Endothelial cell of umbilical vein (primary cell): ENCODE measurements around the gene MOB3B. TPM values are rescaled to one million over a fixed set of nuclear protein-coding genes. Genes with fewer than 3 reads are reported as not detected.

Source experiments
- BruUV-seq: library from RNA; stranded (reverse); fragments of 400-500 nt; replicated peaks from 2 replicates; lab custom pipeline; 2021; lab: Mats Ljungman, UMichigan
- CTCF ChIA-PET: fragments of 300-600, 350-600 bp; sonication (Branson Sonifier 250); formaldehyde crosslinking; loops from one replicate; lab custom pipeline; 2021; ENCODE audit warnings: antibody characterized with exemption, inconsistent platforms; lab: Charles Lee
- POLR2A ChIA-PET: fragments of 300-600, 350-600 bp; sonication (Branson Sonifier 250); formaldehyde crosslinking; loops from one replicate; lab custom pipeline; 2021; ENCODE audit warnings: antibody characterized with exemption, inconsistent platforms; lab: Charles Lee
- DNase-seq: peaks from one replicate; pipeline ENCODE4 v3.0.0-alpha.2; 2011; ENCODE audit warnings: low read depth, low spot score
- FAIRE-seq: peaks from 2 replicates; lab custom pipeline; 2011; peaks lifted over from hg19 to GRCh38; lab: Jason Lieb, UNC
- H2AFZ ChIP-seq: 2 replicates; pipeline ENCODE4 v1.6.0; 2012; ENCODE audit warnings: low read depth, low read length, control low read depth, inconsistent platforms
- H3K27ac ChIP-seq: 2 replicates; pipeline ENCODE4 v1.5.1; 2011; ENCODE audit warnings: low read depth, mild to moderate bottlenecking, control low read depth, low read length, moderate library complexity; ENCODE audit not compliant: insufficient read depth
- H3K27me3 ChIP-seq, 2 experiments: 2 replicates each; pipeline versions ENCODE4 v1.6.0 to v1.6.1; 2011; ENCODE audit warnings: low read length in 2 of 2, mixed read lengths in 1 of 2; ENCODE audit not compliant: control insufficient read depth in 2 of 2, insufficient read depth in 2 of 2
- H3K36me3 ChIP-seq, 2 experiments: 2 replicates in 1 of 2; 3 replicates in 1 of 2; pipeline ENCODE4 v1.5.1; 2011; ENCODE audit warnings: low read length in 2 of 2, mild to moderate bottlenecking in 1 of 2, moderate library complexity in 1 of 2; ENCODE audit not compliant: control insufficient read depth in 2 of 2, insufficient read depth in 2 of 2; ENCODE audit errors: extremely low read depth in 1 of 2
- H3K4me1 ChIP-seq: 3 replicates; pipeline ENCODE4 v1.5.1; 2011; ENCODE audit warnings: mild to moderate bottlenecking, low read length; ENCODE audit not compliant: control insufficient read depth, insufficient read depth; ENCODE audit errors: extremely low read depth
- H3K4me2 ChIP-seq: 2 replicates; pipeline ENCODE4 v1.6.1; 2011; ENCODE audit warnings: low read length, control low read depth, mixed read lengths; ENCODE audit not compliant: insufficient read depth
- H3K4me3 ChIP-seq, 3 experiments: fragments of 200-600 bp in 1 of 3; sonication (generic), shearing (Covaris generic) in 1 of 3; replicated peaks in 1 of 3; 2 replicates each; pipeline ENCODE4 v1.5.1; 2011 to 2016; ENCODE audit warnings: control low read depth in 3 of 3, low read length in 3 of 3, mild to moderate bottlenecking in 2 of 3, inconsistent platforms in 1 of 3, low read depth in 1 of 3, moderate library complexity in 1 of 3; ENCODE audit not compliant: insufficient read depth in 1 of 3
- H3K79me2 ChIP-seq: 2 replicates; pipeline ENCODE4 v1.6.0; 2012; ENCODE audit warnings: low read length, inconsistent platforms; ENCODE audit not compliant: control insufficient read depth, insufficient read depth
- H3K9ac ChIP-seq: replicated peaks from 2 replicates; pipeline ENCODE3; 2011; ENCODE audit warnings: low read length, control low read depth; ENCODE audit not compliant: insufficient read depth; ENCODE audit errors: extremely low read depth
- H3K9me1 ChIP-seq: replicated peaks from 3 replicates; pipeline ENCODE4 v1.6.0; 2011; ENCODE audit warnings: mild to moderate bottlenecking, low read length; ENCODE audit not compliant: control insufficient read depth, insufficient read depth; ENCODE audit errors: extremely low read depth
- H3K9me3 ChIP-seq: replicated peaks from 2 replicates; pipeline ENCODE4 v1.5.1; 2012; ENCODE audit warnings: low read length, inconsistent platforms; ENCODE audit not compliant: control insufficient read depth, insufficient read depth
- H4K20me1 ChIP-seq: replicated peaks from 2 replicates; pipeline ENCODE3; 2011; ENCODE audit warnings: mild to moderate bottlenecking, low read length; ENCODE audit not compliant: control insufficient read depth, insufficient read depth; ENCODE audit errors: extremely low read depth
- CTCF ChIP-seq, 2 donors: IDR thresholded peaks; 1 replicate in 1 of 2; 2 replicates in 1 of 2; pipeline ENCODE4 v1.5.1; 2011; ENCODE audit warnings: low read length in 2 of 2, mild to moderate bottlenecking in 2 of 2, moderate library complexity in 2 of 2, control low read depth in 1 of 2, inconsistent platforms in 1 of 2, low read depth in 1 of 2; ENCODE audit not compliant: insufficient read depth in 1 of 2; ENCODE audit errors: extremely low read depth in 1 of 2
- EZH2 ChIP-seq: IDR thresholded peaks from 2 replicates; pipeline ENCODE4 v1.6.1; 2012; ENCODE audit warnings: borderline replicate concordance, low read depth, mild to moderate bottlenecking, moderate library complexity, low read length, inconsistent platforms; ENCODE audit not compliant: severe bottlenecking
- FOS ChIP-seq: IDR thresholded peaks from 2 replicates; pipeline ENCODE4 v1.6.1; 2011; ENCODE audit warnings: mild to moderate bottlenecking, low read length, moderate library complexity, borderline replicate concordance; ENCODE audit not compliant: insufficient read depth
- GATA2 ChIP-seq: IDR thresholded peaks from 2 replicates; pipeline ENCODE4 v1.7.0; 2011; ENCODE audit warnings: low read depth, mild to moderate bottlenecking, moderate library complexity, mixed read lengths, low read length; ENCODE audit not compliant: insufficient read length, insufficient read depth
- JUN ChIP-seq: IDR thresholded peaks from 2 replicates; pipeline ENCODE4 v1.6.1; 2011; ENCODE audit warnings: borderline replicate concordance, low read depth; ENCODE audit not compliant: insufficient read length, insufficient read depth
- MAX ChIP-seq: IDR thresholded peaks from 2 replicates; pipeline ENCODE4 v1.6.1; 2011; ENCODE audit not compliant: insufficient read depth, insufficient read length
- MYC ChIP-seq: IDR thresholded peaks from one replicate; pipeline ENCODE4 v1.6.1; 2011; ENCODE audit warnings: mild to moderate bottlenecking, low read depth, low read length
- POLR2A ChIP-seq: IDR thresholded peaks from 2 replicates; pipeline ENCODE4 v1.6.1; 2012; ENCODE audit warnings: low read depth, mild to moderate bottlenecking, control low read depth, low read length
- POLR2AphosphoS5 ChIP-seq: IDR thresholded peaks from 2 replicates; pipeline ENCODE4 v1.6.1; 2012; ENCODE audit warnings: low read depth, mild to moderate bottlenecking, control low read depth, low read length, moderate library complexity; ENCODE audit not compliant: insufficient read depth
- dilution Hi-C: fragments of 300-500 bp; cut with MboI; formaldehyde crosslinking; loops from one replicate; pipeline ENCODE4 v1.15.0; 2019; ENCODE audit warnings: low sequenced_read_pairs; ENCODE audit not compliant: extremely low pct_ligation_motif_present
- intact Hi-C: fragments of 100-400 bp; cut with micrococcal nuclease; formaldehyde crosslinking; loops from one replicate; pipeline ENCODE4 v1.10.0; 2022
- polyA plus RNA-seq, 4 experiments: library from polyadenylated mRNA; depleted of rRNA in 3 of 4; stranded (reverse) in 3 of 4; unstranded in 1 of 4; fragments of >200 nt; gene quantifications; 2 replicates each; pipeline versions ENCODE4 v1.2.1 to v1.2.3, GENCODE V29; 2011 to 2012; ENCODE audit warnings: missing spikeins in 1 of 4
- total RNA-seq: library from RNA; stranded (reverse); gene quantifications from 2 replicates; pipeline ENCODE4 v1.2.3, GENCODE V29; 2021

The MOB3B gene
- total and polyA plus RNA-seq, 2 donors (not counting 3 experiments of a cell fraction or from before 2014, with no cell fraction given): 0.03 TPM; not detected in 1

GRCh38 chr9:27534658-27535209 is 5.1 kb upstream of the MOB3B start:
- dilution Hi-C loops: no loop called here
- DNase-seq: no peak
- H3K79me2 ChIP-seq: no peaks in the 10 kb centered on the region
- no peak overlapping the region for H2AFZ ChIP-seq
- no peaks in the 10 kb centered on the region for H3K36me3 ChIP-seq
- TF ChIP-seq POLR2AphosphoS5 (no peak), POLR2A (no peak), JUN (no peak), GATA2 (no peak), MYC (no peak), FOS (no peak), MAX (no peak), EZH2 (no peak), CTCF (IDR thresholded peaks at IDR 0.05; ENCODE audit: extremely low read depth in 1 of 2, insufficient read depth in 1 of 2, low read depth in 1 of 2, low read length in 2 of 2) (no peak)
- peaks cover 0 to 2% of the 10 kb centered on the region in 2 experiments for H3K27me3 ChIP-seq
- no peak overlapping the region for H3K9ac ChIP-seq
- H3K27ac ChIP-seq: no peak overlapping the region
- H3K9me1 ChIP-seq: no peaks in the 10 kb centered on the region
- H3K4me2 ChIP-seq: no peak overlapping the region
- ChIA-PET CTCF (interaction anchor here (1.4 kb wide), 1 partner anchor 202 kb away, joined by 6 read pairs; no protein-coding TSS in a partner anchor), POLR2A (no interaction called here)
- no peaks in the 10 kb centered on the region for H3K4me1 ChIP-seq
- no peak for FAIRE-seq
- H3K4me3 ChIP-seq: no peak overlapping the region
- no peaks in the 10 kb centered on the region for H4K20me1 ChIP-seq
- intact Hi-C loops: no loop called here
- BruUV-seq: no TSS peak
- no peaks in the 10 kb centered on the region for H3K9me3 ChIP-seq
